Activated CD4-positive, alpha-beta T cell treated with anti-CD3 and anti-CD28 coated beads for 24 hours (primary cell): ENCODE results near the gene C10orf71.

Experiments
- DNase-seq, 2 donors: peaks; one replicate each; pipeline ENCODE4 v3.0.0-alpha.2; 2020; ENCODE audit warnings: low read depth in 2 of 2

Gene C10orf71, protein sequence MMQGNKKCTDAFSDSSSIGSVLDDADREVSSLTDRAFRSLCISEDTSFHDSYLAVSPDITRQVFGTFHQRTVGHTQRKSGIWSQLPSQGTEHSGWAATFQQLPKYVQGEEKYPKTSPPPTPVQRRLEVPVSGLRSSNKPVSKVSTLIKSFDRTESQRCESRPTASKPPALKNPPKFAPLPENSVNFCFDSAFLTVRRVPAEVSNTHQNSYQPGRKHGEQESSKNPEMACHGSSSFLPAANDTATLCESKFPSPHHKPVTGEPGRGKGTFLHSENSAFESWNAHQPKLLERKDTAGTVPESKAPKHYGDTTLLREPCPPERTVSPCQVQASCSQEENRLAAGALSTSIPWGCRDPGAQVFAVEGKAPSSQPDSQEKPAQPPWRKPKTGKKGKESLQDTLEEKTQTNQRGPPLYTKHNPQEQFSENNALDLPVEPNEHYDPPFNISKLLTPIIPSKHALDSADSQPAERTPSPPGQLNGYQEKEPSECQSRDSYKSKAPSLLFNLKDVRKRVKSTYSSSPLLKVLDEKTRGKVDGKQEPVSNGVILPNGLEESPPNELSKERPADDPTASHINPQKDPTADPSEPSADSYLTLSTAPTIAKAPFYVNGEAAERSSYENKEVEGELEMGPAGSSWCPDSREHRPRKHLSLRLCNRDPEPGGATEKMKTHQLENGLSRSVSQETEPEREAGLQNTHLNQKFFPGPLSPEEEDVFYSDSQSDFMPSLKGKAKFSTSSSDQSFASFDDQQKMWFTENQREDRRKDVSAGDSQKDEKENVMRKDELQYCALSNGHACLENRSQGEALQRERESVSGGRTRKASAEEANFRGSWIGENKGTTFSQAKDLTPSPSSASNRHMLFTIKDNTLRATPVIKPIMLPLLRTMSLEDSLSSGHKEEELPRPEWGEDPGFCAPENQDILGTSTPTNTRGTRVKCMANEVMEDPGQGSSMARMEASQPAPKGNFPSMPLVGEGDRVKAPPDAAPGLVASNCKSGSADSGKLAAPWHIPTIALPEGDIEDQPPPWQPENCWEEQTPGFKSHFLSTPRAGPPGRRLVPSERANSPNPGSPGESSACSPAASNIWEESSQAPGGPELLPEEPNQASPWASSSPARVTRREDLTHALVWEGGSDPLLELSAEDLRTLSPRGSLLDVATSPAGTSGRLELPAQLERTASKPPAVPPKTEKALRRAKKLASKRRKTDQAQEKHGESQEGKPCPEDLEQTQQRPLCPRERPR (N-terminal part only)

DNA sequence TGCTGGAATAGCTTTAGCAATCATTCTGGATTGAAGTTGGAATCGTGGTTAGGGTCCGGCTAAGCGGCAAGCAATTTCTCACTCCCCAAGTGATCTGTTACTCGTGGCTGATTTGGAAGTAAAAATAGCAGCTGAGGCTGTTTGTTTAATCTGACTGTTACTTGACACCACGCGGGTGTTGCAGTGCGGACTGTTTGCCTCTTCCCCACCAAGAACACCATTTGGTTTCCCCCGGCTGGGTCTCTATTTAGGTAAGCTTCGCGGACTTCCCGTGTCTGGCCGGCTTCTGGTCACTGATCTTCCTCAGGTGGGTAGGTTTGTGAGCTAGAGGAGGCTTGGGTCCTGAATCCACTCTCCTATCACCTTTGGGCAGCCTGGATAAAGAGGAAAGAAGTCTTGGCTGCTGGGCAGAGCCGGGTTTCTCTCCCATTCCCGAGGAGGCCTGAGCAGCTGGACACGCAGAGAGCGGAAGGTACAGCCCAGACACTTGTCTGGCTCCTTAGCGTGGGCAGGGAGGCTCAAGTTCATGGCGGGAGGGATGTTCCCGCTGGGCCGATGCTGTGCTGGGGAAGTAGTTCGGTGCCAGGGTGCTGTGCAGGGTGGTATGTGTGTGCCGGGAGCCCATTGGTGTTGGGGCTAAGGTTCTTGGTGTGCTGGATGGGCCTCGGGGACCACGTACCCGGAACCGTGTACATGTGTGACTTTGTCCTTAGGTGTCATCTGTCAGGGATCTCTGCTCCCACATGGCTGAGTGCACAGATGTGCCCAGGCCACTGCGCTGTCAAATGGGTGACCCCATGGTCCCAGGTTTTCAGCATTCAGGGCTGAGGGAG is at the start of gene C10orf71:
Gene C10orf71 (plus strand): TSS at position 188 of the 833 bp plus-strand sequence. CDS start 23,376 bp downstream, outside the sequence.
- DNase-seq = no peak

DNA sequence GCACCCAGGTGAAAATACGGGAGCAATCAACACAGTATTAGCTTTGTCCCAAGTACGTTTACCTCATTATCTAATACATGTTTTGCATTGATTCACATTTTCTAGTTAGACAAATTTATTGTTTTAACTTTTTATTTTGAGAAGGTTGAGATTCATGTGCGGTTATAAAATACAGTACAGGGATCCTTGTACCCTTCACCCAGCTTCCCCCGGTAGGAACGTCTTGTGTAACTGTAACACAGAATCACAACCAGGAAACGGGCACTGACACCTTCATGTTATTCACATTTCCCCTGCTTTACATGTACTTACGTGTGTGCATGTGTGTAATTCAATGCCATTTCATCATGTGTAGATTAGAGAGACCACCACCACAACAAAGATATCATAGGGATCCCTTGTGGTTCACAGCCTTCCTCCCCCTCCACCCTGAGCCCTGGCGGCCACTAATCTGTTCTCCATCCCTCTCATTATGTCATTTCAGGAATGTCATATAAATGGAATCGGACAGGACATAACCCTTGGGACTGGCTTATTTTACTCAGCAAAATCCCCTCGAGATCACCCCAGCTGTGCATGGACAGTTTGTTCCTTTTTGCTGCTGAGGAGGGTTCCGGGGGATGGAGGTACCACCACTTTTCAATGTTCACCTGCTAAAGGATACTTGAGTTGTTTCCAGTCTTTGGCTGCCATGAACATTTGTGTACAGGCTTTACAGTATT is 46.5 kb upstream of the C10orf71 start:
- DNase-seq = no peak

DNA sequence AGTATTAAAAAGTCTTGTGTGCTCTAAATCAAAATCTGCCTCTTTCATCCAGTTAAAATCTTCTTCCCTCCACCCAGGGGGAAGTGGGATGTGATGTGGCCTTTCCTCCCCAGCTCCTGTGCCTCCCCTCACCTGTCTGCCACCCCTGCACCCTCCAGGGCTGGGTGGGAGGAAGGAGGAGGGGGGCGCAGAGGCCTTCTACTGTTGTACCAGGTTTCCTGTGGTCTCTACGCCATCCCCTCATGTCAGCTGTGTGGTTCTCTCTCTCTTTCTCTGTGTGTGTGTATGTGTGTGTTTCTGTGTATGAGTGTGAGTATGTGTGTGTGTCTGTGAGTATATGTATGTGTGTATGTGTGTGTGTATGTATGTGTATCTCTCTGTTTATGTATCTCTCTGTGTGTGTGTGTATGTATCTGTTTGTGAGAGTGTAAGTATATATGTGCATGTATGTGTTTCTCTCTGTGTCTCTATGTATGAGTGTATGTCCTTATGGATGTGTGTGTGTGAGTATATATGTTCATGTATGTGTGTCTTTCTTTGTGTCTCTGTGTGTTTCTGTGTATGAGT is 45.5 kb upstream of the C10orf71 start:
- no peak for DNase-seq

DNA sequence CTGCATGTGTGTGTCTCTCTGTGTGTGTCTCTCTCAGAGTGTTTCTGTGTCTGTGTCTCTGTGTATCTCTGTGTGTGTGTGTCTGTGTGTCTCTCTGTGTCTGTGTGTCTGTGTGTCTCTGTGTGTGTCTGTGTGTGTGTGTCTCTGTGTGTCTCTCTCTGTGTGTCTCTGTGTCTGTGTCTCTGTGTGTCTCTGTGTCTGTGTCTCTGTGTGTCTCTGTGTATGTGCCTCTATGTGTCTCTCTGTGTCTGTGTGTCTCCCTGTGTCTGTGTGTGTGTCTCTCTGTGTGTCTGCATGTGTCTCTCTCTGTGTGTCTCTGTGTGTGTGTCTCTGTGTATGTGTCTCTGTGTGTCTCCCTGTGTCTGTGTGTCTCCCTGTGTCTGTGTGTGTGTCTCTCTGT is 44.8 kb upstream of the C10orf71 start:
- no peak for DNase-seq

DNA sequence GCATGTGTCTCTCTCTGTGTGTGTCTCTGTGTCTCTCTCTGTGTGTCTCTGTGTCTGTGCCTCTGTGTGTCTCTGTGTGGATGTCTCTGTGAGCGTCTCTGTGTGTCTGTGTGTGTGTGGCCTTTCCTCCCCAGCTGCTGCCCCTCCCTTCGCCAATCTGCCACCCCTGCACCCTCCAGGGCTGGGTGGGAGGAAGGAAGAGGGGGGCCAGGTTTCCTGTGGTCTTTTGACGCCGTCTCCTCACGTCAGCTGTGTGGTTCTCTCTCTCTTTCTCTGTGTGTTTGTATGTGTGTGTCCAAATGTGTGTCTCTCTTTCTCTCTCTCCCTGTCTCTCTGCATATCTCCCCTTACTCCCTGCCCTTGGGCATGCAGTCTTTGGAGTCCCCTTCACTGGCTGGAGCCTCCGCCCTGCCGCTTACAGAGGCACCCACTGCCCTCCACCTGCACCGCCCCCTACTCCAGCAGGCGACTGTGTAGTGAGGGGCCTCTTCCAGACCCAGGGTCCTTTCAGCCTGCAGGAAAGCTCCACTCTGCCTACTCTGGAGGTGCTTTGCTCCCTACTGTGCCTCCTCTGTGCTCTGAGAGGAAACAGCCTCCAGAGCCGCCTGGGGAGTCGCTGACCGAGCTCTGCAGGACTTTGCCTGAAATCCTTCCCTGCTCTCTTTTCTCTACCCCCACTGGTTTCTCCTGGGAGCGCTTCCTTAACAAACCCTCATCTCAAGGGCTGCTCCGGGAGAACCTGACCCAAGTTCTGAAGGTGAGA is 44.2 kb upstream of the C10orf71 start:
- DNase-seq = no peak

DNA sequence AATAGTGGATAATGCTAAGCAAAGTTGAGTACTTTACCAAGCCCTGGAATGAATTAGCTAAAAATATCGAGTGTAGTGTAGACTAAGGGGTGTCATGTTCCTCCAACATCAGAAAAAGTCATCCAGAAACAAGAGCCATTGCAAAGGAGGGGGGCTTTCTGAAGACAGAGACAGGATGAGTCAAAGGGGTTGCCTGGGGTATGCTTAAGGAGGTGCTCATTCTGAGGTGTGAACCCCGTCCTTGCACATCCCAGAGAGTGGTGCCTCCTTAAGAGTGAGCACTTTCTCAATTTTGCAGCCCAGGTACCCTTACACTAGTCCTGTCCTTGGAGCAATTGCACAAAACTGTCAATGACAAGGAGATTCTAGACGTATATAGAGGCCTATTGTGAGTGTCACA is 43.1 kb upstream of the C10orf71 start:
- no peak for DNase-seq

DNA sequence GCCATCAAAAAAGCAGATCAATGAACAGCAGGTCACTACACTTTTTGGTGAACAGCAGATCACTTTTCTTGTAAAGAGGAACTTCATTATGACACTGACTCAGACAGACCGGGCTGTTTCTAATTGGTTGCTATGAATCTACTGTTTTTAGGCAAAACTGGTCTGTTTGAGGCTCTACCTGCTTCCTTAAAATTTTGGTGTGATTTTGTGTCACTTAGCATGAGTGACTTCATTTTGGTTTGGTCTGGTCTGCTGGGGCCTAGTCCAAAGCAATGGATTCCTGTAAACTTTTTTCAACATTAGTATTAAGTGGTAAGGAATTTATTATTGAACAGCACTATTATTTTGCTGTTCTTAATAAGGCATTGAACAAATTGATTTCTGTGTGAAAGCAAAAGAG is 41.8 kb upstream of the C10orf71 start:
- no peak for DNase-seq

DNA sequence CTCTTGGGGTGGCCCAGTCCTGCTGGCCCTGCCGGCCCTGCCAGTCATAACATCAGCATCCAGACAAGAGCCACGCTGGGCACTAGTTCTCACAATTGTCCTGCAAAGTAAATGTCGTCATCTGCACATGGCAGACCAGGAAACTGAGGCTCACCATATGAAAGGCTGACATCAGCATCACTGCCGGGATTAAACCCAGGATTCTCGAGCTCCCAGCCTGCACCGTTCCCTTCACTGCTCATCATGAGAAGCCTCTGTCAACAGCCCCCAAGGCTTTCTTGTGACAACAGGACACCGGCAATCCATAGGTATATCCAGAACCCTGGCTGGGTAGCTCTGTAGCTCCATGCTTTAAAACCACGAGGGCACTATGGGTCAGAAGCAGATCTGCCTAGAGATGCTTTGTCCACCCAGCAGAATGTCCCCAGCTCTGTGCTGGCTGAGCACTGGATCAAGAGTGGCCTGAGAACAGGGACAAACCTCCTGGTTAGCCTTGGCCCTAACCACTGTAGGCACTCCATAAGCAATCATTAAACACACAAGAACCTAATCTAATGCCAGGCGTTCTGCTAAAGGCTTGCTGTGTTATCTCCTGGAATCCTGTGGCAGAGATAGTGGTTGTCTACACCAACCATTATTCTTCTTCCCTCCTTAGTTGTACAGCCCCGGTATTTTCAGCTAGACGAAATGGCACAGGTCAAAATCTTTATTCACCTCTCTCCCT is 41.2 kb upstream of the C10orf71 start:
- DNase-seq = no peak

DNA sequence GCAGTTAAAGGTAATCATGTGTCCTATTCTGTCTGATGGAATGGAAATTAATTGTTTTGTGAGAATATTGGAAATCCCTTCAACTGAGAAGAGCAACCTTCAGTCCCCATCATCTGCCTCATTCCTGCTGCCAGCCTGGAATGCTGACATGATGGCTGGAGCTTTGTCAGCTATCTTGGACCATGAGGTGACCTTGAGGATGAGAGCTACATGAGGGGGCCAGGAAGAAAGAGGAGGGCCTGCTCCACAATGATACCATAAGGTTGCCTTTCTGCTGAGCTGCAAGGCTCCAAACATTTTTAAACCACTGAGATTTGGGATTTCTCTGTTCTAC is 40.7 kb upstream of the C10orf71 start:
- DNase-seq = no peak

DNA sequence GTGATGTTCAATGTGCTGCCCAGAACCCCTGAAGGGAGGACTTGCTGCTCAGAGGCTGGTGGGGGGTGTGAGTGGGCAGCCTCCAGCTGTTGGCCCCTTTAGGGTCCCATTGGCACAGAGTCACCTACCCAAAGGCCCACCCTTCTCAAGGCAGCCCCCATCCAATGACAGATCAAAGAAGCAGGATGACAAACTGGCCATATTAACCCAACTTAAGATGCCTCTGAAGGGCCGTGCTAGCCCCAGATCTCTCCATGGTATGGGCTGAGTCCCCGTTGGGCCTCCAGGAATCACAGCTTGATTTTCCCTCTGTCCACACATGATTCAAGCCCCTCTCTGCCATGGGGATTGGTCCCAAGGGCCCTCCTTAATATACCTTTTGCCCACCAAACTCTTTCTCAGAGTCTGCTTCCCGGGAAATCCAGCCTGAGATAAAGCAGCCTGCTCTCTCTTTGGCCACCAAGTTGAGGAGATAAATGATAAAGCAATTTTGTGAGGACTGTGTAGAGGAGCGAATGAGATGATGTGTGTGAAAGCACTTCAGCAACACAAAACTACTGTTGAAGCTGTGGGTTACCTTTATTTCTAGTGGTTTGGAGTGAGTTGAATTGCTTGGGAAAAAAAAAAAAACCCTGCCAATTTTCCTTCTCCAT is 38.2 kb upstream of the C10orf71 start:
- no peak for DNase-seq

DNA sequence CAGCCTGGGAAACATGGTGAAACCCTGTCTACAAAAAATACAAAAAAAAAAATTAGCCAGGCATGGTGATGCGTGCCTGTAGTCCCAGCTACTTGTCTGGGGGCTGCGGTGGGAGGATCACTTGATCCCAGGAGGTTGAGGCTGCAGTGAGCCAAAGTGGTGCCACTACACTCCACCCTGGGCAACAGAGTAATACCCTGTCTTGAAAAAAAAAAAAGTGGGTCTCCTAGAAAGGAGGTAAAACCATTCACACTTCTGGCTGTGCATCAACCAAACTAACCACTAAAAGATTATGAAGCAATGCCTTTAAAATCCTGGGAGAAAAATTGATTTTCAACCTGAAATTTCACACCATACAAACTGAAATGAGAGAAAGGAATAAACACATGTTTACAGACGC is 35.4 kb upstream of the C10orf71 start:
- DNase-seq = no peak

DNA sequence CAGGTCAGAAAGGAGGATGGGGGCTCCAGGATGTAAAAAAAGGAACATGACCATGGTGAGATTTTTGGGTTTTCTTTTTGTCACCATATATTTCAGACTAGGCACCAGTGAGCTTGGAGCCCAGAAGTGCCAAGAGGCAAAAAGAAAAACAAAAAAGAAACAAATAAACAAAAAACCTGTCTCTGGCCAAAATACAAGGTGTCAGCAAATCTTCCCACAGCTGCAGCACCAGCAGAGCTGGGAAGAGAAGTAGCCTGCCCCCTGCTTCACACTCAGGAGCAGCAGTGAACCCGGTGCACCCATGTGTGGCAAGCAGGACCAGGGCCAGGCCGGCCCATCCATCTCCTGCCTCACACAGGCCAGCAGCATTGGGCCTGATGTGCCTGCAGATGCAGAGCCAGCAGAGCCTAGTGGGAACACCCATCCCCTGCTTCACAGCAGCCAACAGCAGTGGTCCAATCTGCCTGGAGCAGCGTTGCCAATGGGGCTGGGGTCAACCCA is 34.7 kb upstream of the C10orf71 start:
- no peak for DNase-seq

DNA sequence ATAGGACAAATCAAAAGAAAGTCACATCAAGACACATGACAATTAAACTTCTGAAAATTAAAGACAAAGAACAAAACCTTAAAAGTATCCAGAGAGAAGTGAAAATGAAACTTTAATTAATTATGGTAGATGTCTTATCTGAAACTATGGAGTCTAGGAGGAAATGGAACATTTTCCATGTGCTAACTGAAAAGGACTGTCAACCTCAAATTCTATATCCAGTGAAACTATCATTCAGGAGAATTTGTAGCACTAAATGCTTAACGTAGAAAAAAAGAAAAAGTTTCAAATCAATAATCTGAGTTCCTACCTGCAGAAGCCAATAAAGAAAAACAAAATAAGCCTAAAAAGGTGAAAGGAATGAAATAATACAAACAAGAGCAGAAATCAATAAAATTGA is 33.1 kb upstream of the C10orf71 start:
- no peak for DNase-seq

DNA sequence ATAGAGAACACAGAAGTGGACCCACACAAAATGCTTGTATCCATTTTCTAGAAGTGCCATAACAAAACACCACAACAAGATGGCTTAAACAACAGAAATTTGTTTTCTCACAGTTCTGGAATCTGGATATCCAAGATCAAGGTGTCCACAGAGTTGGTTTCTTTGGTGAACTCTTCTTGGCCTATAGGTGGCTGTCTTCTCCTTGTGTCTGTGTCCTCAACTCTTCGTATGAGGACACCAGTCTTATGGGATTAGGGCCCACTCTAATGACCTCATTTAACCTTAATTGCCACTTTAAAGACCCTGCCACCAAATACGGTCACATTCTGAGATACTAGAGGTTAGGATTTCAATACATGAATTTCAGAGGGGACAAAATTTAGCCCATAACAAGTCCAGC is 30.8 kb upstream of the C10orf71 start:
- no peak for DNase-seq

DNA sequence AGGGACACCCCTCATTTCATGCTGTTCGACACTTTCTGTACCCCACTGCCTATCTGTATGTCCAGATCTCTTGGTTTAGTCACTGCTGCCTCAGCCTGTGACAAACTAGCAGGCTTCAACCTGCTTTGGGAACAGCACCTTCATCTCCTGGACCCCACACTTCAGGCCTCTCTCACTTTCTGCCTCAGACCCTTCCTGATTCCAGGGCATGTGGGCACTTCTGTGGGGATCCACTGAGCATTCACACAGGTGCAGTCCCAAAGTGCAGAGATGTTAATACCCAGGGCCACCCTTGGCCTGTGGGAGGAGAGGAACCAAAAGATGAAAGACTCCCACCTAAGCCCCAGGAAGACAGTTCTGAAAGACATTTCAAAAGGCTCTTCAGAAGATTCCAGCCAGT is 29.4 kb upstream of the C10orf71 start:
- DNase-seq = no peak

DNA sequence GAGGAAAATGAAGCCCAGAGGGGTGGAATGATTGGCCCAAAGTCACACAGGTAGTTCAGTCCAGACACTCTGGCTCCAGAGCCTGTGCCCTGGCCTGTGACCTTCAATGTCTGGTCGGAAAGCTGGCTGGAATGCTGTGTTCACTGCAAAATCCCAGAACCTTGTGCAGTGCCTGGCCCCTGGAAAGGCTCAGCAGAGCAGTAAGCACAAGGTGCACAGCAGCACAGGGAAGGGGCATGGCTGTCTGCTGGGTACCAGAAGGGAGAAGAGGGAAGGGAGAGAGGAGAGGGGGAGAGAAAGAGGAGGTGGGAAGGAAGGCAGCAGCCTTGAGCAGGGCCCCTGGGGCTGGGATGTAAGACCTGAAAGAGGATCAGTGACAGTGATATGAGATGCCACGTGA is 28.4 kb upstream of the C10orf71 start:
- no peak for DNase-seq

DNA sequence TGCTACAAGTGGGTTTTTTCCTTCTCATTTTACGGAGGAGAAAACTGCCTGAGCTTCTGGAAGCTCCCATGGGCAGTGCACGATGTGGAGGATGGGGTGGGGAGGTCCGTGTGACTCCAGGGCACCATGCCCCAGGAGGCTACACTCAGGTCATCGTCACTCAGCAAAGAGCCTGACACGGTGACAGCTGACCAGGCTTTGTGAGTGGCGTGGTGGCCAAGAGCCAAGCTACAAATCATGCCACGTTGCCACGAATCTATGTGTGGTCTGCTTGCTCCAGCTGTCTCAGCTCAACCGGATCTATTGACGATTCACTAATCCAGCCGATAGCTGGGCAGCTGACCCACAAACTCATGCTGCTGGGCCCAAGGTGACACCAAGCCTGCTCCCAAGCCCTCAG is 27.6 kb upstream of the C10orf71 start:
- DNase-seq = no peak
